GM18858 (cell line): ENCODE data around the gene PODXL2.

ENCODE experiments used
- ATAC-seq: cut with Tn5 transposase; IDR thresholded peaks from one replicate; pipeline ENCODE4 v1.9.1; 2021; ENCODE audit not compliant: unreplicated experiment

PODXL2 gene

GRCh38 chr3:127628788-127629466 lies at the start of gene PODXL2:
TSS of gene PODXL2 (plus strand) at chr3:127629185. CDS start at chr3:127629220, 35 bp downstream.
- ATAC-seq: no peak

GRCh38 chr3:127580327-127581060 lies 48.5 kb upstream of the PODXL2 start:
- ATAC-seq: no peak

GRCh38 chr3:127584734-127585133 lies 44.3 kb upstream of the PODXL2 start:
- ATAC-seq: no peak

- ATAC-seq: no peak
These were observed 43.7 kb upstream of the PODXL2 start for GRCh38 chr3:127585163-127585812.

- ATAC-seq: no peak
These were observed 43.1 kb upstream of the PODXL2 start for GRCh38 chr3:127585813-127586413.

- ATAC-seq: no peak
These were observed 41.1 kb upstream of the PODXL2 start for GRCh38 chr3:127587876-127588275.

- no peak for ATAC-seq
These were observed 40.0 kb upstream of the PODXL2 start for GRCh38 chr3:127588806-127589577.

- ATAC-seq: no peak
These were observed 39.2 kb upstream of the PODXL2 start for GRCh38 chr3:127589600-127590281.

- ATAC-seq: peak; percentile 14
These were observed 38.7 kb upstream of the PODXL2 start for GRCh38 chr3:127590282-127590592.

- ATAC-seq: peak; percentile 66
These were observed 38.2 kb upstream of the PODXL2 start, which contains the start of gene TPRA1 for GRCh38 chr3:127590593-127591465. TSS of gene TPRA1 (minus strand) at chr3:127590733. CDS start at chr3:127580146, 10,587 bp downstream.

GRCh38 chr3:127593178-127593577 lies 35.8 kb upstream of the PODXL2 start:
- ATAC-seq: no peak

- no peak for ATAC-seq
These were observed 33.7 kb upstream of the PODXL2 start for GRCh38 chr3:127595303-127595702.

- no peak for ATAC-seq
These were observed 31.8 kb upstream of the PODXL2 start for GRCh38 chr3:127597020-127597771.

- ATAC-seq: no peak
These were observed 30.0 kb upstream of the PODXL2 start for GRCh38 chr3:127598841-127599570.

- no peak for ATAC-seq
These were observed 28.1 kb upstream of the PODXL2 start for GRCh38 chr3:127600749-127601456.

- ATAC-seq: no peak
These were observed 24.9 kb upstream of the PODXL2 start for GRCh38 chr3:127604035-127604434.

GRCh38 chr3:127604546-127605165 lies 24.3 kb upstream of the PODXL2 start:
- no peak for ATAC-seq
